H7 (cell line): ENCODE results near the gene TFPT. TPM values are rescaled to one million over a fixed set of nuclear protein-coding genes. Genes with fewer than 3 reads are reported as not detected.

ENCODE experiments used
- DNase-seq: peaks from one replicate; pipeline ENCODE4 v3.0.0; 2012
- H3K27me3 ChIP-seq: 2 replicates; pipeline ENCODE4 v1.6.0; 2011; ENCODE audit warnings: mild to moderate bottlenecking, low read length; ENCODE audit not compliant: control insufficient read depth, insufficient read depth
- H3K36me3 ChIP-seq: replicated peaks from 2 replicates; pipeline ENCODE4 v1.5.1; 2011; ENCODE audit warnings: low read length; ENCODE audit not compliant: control insufficient read depth, insufficient read depth
- H3K4me3 ChIP-seq: 2 replicates; pipeline ENCODE4 v1.5.1; 2011; ENCODE audit warnings: low read depth, mild to moderate bottlenecking, control low read depth, low read length, moderate library complexity; ENCODE audit not compliant: insufficient read depth
- total RNA-seq: library from RNA; depleted of rRNA; stranded (reverse); fragments of >200 nt; shearing (Covaris generic); gene quantifications from 2 replicates; pipeline ENCODE4 v1.2.3, GENCODE V29; 2014

TFPT gene
- total RNA-seq, 1 experiment from 2014 or later: 22.4 TPM

DNA sequence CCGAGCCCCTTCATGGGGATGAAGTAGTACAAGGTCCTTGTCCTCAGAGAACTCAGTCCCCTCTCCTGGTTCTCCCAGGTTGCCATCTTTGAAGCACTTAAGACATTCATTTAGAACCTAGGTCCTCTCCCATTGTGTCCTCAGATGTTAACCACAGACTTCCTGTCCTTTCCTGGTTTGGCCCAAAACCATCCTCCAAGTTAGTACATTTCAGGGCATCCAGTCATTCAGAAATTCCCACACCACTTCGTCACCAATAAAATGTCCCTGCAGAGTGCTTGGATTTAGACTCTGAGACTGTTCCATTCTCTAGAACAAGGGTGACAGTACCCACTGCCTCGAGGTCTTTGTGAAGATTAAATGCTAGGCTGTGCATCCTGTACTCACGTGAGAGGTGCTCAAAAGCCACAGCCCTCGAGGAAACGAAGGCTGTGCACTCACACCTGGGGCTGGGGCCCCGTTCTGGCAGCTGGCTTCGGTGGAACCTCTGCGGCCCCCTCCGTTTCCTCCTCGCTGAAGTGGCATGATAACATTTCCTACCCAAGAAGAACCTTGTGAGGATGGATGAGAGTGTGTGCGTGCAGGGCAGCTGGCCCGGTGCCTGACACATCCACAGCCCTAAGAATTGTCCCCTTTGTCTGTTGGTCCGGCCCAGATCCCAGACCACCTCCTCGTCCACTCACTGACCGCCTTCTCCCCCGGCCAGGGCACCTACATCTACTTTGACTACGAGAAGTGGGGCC lies 39.3 kb upstream of the TFPT start:
- no peaks in the 10 kb centered on the region for H3K27me3 ChIP-seq
- DNase-seq: no peak
- no peak overlapping the region for H3K4me3 ChIP-seq
- peaks cover 39% of the 10 kb centered on the region for H3K36me3 ChIP-seq

DNA sequence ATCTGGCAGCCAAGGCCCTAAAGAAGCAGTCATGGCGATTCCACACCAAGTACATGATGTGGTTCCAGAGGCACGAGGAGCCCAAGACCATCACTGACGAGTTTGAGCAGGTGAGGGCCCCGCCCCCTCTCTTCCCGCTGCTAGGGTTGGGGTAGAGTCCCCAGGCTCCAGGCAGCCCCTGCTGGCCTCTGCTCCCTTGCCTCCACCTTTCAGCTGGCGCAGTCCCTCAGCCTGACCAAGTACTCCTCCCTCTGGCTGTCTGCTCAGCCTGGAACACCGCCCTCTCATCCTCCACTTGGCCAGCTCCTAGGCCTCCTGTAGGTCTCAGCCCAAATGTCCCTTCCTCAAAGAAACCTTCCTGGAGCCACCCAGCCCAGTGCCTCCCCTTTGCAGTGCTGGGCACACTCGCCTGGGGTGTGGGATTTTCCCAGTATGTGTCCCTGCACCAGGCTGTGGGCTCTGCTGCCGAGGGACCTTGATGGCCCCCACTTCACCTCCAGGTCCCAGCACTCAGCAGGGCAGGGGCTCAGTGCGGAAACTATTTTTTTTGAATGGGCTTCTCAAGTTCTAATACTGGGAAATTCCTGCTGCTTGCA lies 38.4 kb upstream of the TFPT start:
- Histone ChIP-seq H3K27me3 (no peaks in the 10 kb centered on the region), H3K36me3 (peaks cover 47% of the 10 kb centered on the region), H3K4me3 (no peak overlapping the region)
- DNase-seq: no peak

DNA sequence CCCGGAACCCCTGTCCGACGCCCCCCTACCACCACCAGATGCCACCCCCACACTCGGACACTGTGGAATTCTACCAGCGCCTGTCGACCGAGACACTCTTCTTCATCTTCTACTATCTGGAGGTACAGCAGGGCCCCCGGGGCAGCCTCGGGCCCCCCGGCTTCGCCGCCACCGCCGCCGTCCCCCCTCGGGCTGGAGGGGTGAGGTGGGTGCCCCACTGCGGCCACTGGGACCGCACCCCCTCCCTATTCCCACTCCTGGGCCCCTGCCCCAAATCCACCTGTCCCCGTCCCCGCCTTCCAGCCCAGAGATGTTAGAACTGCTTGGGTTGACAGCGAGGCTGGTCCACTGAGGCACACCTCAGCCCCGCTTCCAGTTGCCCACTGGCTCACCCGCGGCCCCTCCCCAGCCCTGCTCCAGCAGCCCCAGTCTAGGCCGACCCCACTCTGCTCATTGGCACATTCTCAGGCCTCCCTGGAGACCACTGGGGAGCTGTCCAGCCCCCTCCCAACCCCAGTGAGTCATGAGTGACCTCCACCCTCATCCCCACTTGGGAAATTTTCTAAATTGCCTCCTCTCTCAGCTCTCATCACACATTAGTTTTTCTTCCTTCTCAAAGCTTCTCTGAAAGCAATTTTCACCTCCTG lies 37.5 kb upstream of the TFPT start:
- DNase-seq: no peak
- H3K4me3 ChIP-seq: no peak overlapping the region
- no peaks in the 10 kb centered on the region for H3K27me3 ChIP-seq
- H3K36me3 ChIP-seq: peaks cover 48% of the 10 kb centered on the region

DNA sequence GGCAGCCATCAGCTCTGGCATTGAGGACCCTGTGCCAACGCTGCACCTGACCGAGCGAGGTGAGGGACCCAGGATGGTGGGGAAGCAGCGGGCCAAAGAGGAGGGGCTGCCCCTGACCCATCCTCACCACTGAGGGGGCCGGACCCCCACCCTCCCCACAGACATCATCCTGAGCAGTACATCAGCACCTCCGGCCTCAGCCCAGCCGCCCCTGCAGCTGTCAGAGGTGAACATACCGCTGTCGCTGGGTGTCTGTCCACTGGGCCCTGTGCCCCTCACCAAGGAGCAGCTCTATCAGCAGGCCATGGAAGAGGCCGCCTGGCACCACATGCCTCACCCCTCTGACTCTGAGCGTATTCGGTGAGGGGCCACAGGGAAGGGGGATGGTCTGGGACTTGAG lies 36.8 kb upstream of the TFPT start:
- H3K4me3 ChIP-seq: no peak overlapping the region
- H3K36me3 ChIP-seq: peaks cover 55% of the 10 kb centered on the region
- no peak for DNase-seq
- no peaks in the 10 kb centered on the region for H3K27me3 ChIP-seq

DNA sequence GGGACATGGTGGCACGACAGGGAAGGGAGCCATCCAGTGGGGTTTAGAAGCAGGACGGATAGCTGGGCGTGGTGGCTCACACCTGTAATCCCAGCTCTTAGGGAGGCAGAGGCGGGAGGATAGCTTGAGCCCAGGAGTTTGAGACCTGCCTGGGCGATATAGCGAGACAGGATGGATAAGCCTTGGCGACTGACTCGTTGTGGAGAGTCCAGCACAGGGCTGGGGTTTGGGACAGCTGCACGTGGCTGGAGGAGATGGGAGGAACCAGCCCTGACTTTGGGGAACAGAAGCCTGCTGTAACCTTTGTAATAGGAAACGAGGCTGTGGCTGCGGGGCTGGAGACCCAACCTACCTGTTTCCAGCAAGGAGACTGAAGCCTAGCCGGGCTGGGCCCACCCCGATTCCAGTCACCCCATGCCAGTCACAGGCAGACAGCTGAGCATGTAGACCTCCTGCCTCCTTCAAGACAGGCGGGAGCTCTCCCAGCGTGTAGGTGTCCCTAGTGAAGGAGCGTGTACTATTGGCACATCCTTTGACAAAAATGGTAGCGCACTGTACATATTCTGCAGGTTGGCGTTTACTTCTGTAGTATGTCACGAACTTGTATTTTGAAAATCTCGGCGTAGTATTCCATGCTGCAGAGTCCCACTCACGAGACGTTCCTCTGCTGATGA lies 36.0 kb upstream of the TFPT start:
- H3K27me3 ChIP-seq: no peaks in the 10 kb centered on the region
- DNase-seq: no peak
- H3K4me3 ChIP-seq: no peak overlapping the region
- peaks cover 60% of the 10 kb centered on the region for H3K36me3 ChIP-seq

DNA sequence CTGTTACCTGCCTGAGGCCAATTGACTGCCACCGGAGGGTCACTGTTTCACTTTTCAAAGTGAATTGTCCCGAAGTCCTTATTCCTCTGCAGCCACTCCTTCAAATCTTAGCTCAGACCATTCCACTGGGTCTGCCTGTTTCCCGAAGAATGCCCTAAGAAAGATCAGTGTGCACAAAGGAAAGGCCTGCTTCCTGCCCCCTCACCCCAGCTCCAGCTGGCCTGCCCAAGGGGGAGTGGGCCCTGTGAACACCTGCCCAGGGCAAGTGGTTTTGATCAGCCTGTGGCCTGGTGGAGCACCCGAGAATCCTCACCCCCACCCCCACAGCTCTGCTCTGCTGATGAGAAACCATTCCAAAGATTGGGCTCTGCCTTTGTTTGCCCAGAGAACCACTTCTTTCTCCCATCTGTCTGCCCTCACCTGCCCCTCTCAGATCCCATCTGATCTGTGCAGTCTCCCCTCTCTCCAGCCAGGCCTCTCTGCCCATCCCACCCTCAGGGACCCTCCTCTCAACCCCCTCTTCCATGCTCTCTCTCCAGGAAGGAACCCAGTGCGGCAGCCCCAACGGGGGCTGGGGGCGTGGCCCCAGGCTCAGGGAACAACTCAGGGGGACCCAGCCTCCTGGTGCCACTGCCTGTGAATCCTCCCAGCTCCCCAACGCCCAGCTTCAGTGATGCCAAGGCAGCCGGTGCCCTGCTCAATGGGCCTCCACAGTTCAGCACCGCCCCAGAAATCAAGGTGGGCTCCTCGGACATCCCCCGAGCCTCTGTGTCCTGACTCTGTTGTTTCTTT lies 33.8 kb upstream of the TFPT start:
- Histone ChIP-seq H3K27me3 (no peaks in the 10 kb centered on the region), H3K36me3 (peaks cover 66% of the 10 kb centered on the region), H3K4me3 (no peak overlapping the region)
- DNase-seq: peak; percentile 42

DNA sequence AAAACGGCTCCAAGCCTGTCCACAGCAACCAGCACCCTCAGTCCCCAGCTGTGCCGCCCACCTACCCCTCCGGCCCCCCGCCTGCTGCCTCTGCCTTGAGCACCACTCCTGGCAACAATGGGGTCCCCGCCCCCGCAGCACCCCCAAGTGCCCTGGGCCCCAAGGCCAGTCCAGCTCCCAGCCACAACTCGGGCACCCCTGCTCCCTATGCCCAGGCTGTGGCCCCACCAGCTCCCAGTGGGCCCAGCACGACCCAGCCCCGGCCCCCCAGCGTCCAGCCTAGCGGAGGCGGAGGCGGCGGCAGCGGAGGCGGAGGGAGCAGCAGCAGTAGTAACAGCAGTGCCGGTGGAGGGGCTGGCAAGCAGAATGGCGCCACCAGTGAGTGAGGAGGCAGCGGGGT lies 32.7 kb upstream of the TFPT start:
- DNase-seq: peak; percentile 46
- Histone ChIP-seq H3K36me3 (peaks cover 69% of the 10 kb centered on the region), H3K4me3 (no peak overlapping the region), H3K27me3 (no peaks in the 10 kb centered on the region)

DNA sequence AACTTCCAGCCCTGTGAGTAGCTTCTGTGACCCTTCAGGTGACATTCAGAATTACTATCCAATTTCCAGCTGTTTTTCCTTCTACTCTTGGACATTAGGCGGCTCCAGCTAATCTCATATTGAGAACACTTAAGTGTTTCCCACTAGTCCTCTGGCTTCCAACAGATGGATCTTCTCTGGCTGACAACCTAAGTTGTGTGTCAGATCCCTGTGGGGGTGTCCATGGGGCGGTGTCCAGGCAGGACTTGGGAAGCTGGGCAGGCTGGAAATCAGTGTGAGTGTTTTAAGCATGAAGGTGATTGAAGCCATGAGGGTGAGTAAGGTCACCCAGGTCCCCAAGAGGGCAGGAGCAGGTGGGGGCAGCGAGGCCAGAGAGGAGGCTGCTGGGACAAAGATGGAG lies 32.2 kb upstream of the TFPT start:
- Histone ChIP-seq H3K4me3 (no peak overlapping the region), H3K36me3 (peaks cover 71% of the 10 kb centered on the region), H3K27me3 (no peaks in the 10 kb centered on the region)
- no peak for DNase-seq

DNA sequence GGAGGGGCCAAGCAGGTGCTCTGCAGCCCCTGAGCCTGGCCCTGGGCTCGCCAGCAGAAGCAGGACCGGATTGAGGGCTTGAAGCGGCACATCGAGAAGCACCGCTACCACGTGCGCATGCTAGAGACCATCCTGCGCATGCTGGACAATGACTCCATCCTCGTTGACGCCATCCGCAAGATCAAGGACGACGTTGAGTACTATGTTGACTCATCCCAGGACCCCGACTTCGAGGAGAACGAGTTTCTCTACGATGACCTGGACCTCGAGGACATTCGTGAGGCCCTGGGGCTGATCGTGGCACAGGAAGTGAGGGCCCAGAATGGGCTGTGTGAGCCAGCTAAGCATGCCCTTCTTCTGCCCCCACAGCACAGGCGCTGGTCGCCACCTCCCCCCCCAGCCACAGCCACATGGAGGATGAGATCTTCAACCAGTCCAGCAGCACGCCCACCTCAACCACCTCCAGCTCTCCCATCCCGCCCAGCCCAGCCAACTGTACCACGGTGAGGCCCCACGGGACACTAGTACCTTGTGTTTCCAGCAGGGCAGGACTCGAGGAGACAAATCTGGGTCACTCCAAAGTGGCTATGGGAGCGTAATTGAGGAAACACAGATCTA lies 30.2 kb upstream of the TFPT start:
- Histone ChIP-seq H3K36me3 (peaks cover 69% of the 10 kb centered on the region), H3K27me3 (no peaks in the 10 kb centered on the region), H3K4me3 (no peak overlapping the region)
- DNase-seq: no peak

DNA sequence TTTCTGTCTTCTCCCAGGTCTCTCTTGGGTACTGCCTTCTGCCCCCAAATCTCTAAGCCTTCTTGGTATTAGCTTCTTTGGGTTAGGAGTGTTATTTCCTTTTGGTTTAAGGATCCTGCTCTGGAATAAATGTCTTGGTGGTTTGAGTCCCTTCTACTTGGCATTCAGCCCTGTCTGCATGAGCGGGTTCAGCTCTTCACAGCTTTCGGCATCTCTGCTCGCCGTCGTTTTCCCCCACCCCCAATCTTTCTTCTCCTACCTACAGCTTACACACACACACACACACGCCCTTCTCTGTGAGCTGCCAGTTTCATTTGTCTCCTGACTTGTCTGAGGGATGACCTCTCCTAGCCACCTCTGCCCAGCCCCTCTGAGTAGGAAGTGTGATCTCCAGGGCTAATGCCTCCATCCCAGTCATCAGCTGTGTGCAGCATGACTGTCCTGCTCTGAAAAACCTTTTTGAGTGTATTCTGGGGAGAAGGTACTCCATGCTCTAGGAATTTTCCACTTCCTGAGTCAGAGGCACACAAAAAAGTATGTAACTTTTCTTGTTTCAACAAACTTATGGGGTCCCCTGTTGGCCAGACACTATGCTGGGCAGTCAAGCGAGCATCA lies 26.8 kb upstream of the TFPT start:
- Histone ChIP-seq H3K27me3 (no peaks in the 10 kb centered on the region), H3K4me3 (no peak overlapping the region), H3K36me3 (peaks cover 49% of the 10 kb centered on the region)
- no peak for DNase-seq

DNA sequence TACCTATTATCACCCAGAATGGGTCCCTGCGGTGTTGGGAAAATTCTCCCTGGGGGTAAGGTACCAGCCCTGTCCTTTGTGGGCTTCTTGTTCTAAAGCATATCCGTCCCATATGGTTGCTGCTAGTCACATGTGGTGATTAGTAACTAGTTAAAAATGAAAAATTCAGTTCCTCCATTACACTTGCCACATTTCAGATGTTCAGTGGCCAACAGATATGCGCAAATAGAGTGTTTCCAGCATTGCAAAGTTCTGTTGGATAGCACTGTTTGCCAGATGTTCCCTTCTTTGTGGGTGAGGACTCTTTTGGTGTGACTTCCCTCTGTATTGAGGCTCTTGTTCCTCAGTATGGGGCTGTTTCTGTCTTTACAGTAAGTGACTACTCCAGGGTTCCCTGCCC lies 25.9 kb upstream of the TFPT start:
- no peak for DNase-seq
- H3K36me3 ChIP-seq: peaks cover 39% of the 10 kb centered on the region
- no peaks in the 10 kb centered on the region for H3K27me3 ChIP-seq
- H3K4me3 ChIP-seq: no peak overlapping the region

DNA sequence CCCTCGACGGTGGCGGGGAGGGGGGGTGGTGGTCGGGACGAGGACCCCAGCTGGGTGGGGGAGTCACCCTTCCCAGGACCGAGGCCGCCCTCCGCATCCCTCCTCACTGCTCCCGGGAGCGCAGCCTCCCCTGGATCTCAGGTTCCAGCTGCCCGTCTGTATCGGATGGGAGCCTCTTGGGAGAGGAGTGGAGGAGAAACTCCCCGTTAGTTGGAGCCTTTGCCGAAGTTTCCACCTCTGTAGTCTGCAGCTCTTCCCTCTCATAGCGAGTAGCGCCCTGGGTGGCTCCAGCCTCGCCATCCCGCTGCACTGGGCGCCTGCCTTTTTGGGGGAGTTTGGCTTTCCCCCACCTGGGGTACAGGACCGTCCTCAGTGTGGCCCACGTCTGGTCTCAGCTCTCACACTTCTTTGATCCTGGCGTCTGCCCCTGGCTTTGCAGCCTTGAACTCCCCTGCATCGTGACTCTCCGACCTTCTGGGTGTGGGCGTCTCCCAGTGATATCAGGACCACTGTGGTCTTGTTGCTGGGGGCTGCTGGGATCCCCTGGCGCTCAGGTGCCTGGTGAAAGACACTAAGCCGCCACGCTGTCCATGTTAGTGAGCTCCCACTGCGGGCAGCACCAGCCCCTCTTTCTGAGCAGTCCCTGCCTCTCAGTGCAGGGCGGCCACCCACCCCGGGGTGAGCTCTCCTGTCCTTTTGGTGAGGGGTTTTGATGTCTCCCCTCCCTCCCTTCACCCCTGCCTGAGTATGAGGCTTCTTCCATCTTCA lies 23.2 kb upstream of the TFPT start:
- no peak for DNase-seq
- Histone ChIP-seq H3K27me3 (no peaks in the 10 kb centered on the region), H3K36me3 (peaks cover 15% of the 10 kb centered on the region), H3K4me3 (peak overlapping the region; percentile 86)
